ENCODE results near the gene MAPK4.

DNA sequence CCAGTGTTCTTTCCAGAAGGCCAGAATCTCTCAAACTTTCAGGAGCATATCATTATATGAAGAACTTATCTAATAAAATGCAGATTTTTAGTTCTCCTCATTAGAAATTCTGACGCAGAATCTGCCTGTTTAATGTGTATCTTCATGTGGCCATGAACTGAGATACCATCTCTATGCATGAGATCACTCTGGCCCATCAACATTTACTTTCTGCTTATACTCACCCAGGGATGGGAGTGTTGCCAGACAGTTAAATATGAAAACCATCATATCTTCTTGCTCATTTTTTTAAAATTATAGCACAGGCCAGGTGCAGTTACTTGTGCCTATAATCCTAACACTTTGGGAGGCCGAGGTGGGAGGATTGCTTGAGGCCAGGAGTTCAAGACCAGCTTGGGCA lies 60.4 kb downstream of the MAPK4 start:
- no peak for TF ChIP-seq POLR2A (IDR thresholded peaks at IDR 0.05; ENCODE audit: low read depth, low read length)
- no peak for TF ChIP-seq TAF1 (IDR thresholded peaks at IDR 0.05; ENCODE audit: borderline replicate concordance, low read depth, low read length)
- TF ChIP-seq POLR2AphosphoS5 (IDR thresholded peaks at IDR 0.05; ENCODE audit: low read depth, low read length): no peak

All from GM12892 (cell line).